Measurements from ENCODE around the gene SNX19.

DNA sequence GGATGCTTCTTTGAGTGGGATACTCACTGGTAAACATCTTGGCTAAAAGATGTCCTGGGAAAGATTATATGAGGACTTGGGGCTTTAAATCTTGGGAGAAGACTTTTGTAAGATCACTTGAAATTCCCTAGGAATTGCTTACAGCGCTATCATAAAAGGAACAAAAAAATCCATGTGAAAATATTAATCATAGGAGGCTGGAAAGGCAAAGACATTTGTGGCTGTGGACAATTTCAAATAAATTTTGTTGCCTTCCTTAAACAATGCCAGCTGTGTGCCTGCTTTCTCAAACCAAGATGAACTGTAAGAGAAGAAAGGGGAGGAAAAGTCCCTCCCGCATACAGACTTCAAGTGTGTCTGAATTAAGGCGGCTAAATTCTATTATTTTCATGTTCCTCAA, 75.6 kb downstream of the SNX19 start:
- TF ChIP-seq, protein P1, sequence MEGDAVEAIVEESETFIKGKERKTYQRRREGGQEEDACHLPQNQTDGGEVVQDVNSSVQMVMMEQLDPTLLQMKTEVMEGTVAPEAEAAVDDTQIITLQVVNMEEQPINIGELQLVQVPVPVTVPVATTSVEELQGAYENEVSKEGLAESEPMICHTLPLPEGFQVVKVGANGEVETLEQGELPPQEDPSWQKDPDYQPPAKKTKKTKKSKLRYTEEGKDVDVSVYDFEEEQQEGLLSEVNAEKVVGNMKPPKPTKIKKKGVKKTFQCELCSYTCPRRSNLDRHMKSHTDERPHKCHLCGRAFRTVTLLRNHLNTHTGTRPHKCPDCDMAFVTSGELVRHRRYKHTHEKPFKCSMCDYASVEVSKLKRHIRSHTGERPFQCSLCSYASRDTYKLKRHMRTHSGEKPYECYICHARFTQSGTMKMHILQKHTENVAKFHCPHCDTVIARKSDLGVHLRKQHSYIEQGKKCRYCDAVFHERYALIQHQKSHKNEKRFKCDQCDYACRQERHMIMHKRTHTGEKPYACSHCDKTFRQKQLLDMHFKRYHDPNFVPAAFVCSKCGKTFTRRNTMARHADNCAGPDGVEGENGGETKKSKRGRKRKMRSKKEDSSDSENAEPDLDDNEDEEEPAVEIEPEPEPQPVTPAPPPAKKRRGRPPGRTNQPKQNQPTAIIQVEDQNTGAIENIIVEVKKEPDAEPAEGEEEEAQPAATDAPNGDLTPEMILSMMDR (IDR thresholded peaks at IDR 0.05) = no peak
- no peak for TF ChIP-seq ZFX (IDR thresholded peaks at IDR 0.05; ENCODE audit: borderline replicate concordance)
